ENCODE data around the gene FRMD3.

The FRMD3 gene

GRCh38 chr9:83538172-83538889 lies at the start of gene FRMD3:
FRMD3 (minus strand) TSS chr9:83538401; CDS start chr9:83538231, 170 bp downstream.
- DNase-seq = peak; percentile 4

- no peak for DNase-seq
Measured at GRCh38 chr9:83584995-83585394, 46.8 kb upstream of the FRMD3 start.

DNA sequence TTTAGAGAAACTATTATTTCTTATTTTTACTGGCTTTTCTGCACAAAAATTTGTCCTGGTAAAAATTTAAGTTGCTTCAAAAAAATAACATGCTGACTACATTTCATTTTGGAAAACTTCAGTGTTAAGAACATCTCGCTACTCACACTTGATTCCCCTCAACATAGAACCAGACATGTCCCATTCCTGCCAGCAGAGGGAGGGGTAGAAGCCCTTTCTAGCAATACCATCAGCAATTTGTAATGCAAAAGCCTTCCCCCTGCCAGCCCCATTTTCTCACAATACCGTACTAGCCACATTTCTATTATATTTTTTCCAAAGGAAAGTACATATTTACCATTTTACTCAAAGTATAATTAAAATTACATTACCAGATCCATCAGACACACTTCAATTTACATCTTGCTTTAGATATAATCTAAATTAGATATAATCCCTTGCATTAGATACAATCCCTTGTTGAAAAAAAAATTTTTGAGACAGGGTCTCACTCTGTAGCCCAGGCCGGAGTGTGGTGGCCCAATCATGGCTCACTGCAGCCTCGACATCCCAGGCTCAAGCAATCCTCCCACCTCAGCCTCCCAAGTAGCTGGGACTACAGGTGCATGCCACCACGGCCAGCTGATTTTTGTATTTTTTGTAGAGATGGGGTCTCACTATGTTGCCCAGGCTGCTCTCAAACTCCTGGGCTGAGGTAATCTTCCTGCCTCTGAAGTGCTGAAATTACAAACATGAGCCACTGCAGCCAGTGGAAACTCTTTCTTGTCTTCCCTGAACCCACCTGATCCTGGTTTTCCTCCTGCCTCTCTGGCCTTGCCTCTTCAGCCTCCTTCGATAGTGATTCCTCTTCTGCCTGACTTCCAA lies 45.2 kb upstream of the FRMD3 start:
- DNase-seq = peak; percentile 57

- DNase-seq = peak; percentile 79
Measured at GRCh38 chr9:83582029-83582428, 43.8 kb upstream of the FRMD3 start.

GRCh38 chr9:83574482-83574881 lies 36.3 kb upstream of the FRMD3 start:
- no peak for DNase-seq

- peak; percentile 26 for DNase-seq
Measured at GRCh38 chr9:83572524-83572923, 34.3 kb upstream of the FRMD3 start.

DNA sequence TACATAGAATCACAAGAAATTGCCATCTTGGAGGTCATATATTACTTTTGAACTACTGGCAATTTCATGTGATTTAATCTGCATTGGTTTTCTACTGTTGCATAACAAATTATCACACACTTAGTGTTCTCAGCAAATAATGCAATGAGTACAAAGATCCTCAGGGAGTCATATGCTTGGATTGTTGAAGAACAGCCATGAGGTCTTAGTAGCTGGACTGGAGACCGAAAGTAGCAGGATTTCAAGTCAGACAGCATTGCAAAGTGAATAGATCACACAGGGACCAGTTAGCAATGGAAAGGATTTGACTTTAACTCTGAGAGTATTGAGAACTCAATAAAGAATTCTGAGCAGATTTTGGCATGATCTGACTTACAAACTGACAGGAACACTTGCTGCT lies 32.2 kb upstream of the FRMD3 start:
- DNase-seq = no peak

DNA sequence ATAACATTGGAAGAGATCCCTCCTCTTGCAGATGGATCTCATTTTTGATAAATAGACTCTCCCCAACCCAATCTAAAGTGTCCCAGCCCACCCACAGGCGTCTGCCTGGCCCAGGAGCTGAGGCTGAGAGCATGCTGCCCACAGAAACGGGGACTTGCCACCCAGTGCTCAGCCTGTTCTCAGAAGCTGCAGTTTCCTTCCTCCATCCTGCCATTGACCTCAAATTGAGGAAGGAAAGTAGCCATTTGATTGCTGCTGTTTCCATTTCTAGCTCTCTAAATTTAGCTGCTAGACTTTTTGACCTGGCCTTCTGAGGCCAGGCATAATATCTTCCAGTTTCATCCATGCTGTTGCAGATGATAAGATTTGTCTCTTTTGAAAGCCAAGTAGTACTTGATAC lies 31.1 kb upstream of the FRMD3 start:
- no peak for DNase-seq

DNA sequence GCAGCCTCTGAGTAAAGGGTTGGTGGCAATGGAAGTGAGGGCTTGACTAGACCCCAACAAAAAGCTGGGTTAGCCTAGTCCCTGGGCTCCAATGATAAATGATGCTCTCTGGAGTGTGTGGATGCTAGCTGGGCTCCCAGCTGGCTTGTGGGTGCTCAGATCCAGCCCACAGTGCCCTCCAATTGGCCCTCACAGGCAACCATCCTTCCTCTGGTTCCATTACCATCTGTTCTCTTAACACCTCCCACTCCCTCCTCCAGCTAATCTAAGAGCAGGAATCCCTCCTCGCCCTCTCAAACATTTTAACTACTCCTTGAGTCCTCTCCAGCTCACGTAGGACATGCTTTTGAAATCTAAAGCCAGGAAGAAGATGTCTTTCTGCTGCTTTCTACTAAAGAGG lies 25.2 kb upstream of the FRMD3 start:
- DNase-seq = no peak

DNA sequence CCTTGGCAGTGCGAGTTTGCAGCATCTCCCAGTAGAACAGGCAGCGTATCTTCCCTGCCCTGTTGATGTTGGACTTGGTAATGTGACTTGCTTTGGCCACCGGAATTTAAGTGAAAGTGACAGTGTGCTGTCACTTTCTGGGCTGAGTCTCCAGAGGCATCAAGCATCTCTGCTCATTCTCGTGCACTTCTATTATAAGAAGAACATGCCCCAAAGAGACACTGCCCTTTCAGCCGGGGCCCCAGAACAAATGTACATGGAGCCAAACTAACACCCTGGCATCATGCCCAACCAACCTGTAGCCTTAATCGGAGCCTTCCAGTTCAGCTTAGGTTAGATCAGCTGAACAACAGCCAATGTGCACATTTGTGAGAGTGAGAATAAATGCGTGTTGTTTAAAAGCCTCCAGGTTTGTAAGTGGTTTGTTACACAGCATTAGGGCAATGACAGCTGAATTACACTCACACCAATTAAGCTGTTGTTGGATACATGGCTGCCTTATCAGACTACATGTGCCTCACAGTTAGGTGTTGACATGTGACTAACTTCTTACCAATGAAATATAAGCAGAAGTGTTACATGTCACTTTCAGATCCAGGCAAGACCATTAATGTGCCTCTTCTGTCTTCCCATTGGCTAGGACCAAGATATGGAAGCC lies 22.1 kb upstream of the FRMD3 start:
- no peak for DNase-seq

- no peak for DNase-seq
Measured at GRCh38 chr9:83557771-83558170, 19.6 kb upstream of the FRMD3 start.

- DNase-seq = no peak
Measured at GRCh38 chr9:83557317-83557716, 19.1 kb upstream of the FRMD3 start.

DNA sequence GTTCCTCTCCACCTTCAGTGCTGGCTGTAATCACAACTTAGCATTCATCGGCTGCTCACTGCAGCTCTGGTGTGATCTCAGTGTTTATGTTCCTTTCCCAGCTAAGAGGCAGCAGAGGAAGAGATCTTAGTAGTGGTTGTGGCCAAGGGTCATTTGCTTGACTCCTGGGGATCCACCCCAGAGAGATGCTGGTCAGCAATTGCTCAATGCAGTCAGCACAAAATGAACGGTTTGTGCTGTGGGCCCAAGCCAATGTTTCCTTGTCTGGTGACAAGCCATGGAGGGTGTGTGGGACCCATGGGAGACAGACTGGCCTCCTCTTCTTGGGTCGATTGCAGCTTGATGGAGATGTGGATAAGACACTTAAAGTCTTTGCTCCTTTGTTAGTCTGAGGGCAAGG lies 16.1 kb upstream of the FRMD3 start:
- no peak for DNase-seq

DNA sequence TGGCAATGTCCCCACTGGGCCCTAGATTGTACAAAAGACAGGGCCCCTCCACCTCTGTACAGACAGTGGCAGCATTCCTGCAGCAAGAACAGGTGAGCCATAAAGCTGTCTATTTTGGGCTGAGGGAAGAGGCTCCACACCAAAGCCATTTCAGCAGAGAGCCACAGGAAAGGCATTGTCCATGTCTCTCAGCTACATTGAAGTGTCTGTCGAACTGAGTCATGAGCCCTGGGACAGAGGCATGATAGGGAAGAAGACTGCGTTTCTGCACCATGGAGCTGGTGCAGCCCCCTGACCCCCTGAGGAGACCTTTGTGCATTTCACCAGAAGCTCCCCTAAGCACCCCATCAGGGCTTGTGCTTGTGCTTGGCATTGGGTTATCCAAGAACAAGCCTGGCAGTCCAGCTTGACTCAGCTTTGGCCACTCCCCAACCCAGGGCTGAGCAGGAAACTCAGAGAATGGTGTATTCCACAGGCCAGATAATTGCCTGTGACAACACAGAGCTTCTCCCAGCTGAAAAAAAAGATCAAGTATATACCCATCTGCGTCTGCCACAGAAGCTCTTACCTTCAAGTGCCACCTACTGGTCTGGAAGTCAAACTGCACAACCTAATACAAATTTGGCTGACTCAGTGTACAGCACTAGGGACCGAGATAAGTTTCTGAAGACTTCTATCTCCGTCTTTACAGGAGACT lies 5.9 kb upstream of the FRMD3 start:
- DNase-seq = peak; percentile 81

DNA sequence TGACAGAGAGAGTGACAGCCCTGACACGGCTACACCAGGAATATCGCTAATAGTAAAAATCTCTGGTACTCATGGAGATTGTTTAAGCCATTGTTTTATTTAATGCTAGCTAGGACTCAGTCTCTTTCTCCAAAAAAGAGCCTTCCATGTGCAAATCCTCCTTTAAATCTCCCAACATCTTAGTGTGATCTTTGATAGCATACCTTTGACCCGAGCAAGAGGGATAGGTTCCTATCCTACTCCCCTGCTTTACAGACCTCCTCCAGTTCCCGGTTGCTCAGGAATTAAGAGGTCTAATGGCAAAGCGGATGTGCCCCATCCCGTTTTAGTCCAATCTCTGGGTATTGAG lies 663 bp upstream of the FRMD3 start:
- DNase-seq = no peak

DNA sequence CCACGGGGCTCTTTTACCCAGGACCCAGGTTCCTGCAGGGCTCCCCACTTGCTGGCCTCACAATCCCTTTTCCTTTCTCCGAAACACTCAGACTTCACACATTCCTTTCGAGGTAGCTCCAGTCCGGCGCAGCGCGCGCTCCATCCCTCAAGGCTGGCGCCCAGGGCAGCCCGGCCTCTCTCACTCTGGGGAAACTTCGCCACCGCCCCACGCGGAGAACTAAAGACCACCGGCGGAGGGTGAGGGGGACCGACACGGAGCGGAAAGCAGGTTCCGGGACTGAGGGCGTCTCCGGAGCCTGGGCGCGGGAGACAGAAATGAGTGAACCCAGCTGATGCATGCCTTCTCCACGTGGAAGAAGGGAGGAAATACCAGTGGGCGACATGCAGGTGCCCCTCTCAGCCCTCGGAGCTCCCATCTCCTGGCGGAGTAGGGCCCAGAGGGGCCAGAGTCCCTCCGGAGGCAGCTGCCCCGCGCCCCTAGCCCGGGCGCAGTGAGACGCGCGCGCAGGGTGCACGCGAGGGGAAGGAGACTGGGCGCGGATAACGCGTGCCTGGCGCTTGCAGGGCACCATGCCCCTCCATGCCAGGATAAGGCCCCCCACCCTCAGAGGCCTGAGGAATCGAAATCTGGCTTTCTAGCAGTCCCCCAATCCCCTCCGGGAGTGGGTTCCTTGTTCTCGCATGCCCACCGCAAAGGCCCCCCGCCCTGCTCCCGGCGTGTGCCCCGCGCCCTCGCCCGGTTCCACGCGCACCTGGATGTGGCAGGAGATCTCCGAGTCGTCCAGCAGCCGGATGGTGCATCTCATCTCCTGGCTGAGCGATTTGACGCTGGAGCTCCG lies 650 bp downstream of the FRMD3 start:
- DNase-seq = no peak

- no peak for DNase-seq
Measured at GRCh38 chr9:83536332-83536731, 1.9 kb downstream of the FRMD3 start.

- DNase-seq = no peak
Measured at GRCh38 chr9:83535736-83536135, 2.5 kb downstream of the FRMD3 start.

DNA sequence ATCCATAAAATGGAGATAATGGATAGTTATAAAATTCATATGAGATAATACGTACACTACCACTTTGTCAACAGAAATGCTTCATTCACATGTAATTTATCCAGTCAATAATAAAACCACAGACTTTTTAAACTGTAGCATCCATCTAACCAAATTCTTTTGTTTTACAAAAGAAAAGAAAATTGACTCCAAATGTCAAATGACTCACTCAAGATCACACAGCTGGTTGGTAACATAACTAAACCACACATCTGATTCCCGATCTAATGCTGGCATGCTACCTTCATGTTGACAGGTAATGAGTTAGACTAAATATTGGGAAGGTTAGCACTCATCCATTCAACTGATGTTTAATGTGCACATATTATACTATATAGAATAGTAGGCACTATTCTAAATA lies 4.9 kb downstream of the FRMD3 start:
- DNase-seq = no peak

DNA sequence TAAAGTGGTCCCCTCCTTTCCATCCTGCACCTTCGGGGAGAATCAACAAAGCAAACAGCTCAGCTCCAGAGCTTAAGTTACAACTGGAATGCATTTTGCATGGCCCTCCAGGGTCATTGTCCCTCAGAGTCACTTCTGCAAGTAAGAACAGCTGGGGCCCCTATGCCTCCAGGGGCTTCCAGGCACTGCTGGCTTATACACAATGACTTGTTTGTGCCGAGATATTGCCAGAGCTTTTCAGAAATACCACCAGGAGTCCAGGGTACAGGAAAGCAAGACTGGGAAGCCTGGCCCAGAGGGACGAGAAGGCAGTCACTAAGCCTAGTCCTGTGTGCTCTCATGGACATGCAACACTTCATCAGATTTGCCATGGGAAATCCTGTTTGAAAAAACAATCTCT lies 11.3 kb downstream of the FRMD3 start:
- DNase-seq = no peak

- DNase-seq = no peak
Measured at GRCh38 chr9:83526211-83526610, 12.0 kb downstream of the FRMD3 start.

GRCh38 chr9:83523684-83524083 lies 14.5 kb downstream of the FRMD3 start:
- no peak for DNase-seq
